GM10248 (cell line): ENCODE measurements around the gene ZNF688.
"Not testable (repeated sequence)": the region's sequence is repeated elsewhere in the genome, so short reads cannot be mapped to it uniquely, and the experiment has no call there.

Source experiments
- CTCF ChIA-PET: fragments of 300-600 bp; sonication (Branson Sonifier 250); formaldehyde crosslinking; extraction: SDS; loops from one replicate; lab custom pipeline; 2021; ENCODE audit warnings: antibody characterized with exemption; lab: Yijun Ruan, JAX
- POLR2A ChIA-PET: fragments of 350-650 bp; sonication (Branson Sonifier 250); formaldehyde crosslinking; extraction: SDS; loops from one replicate; lab custom pipeline; 2020; ENCODE audit warnings: antibody characterized with exemption; lab: Yijun Ruan, JAX
- DNase-seq: peaks from one replicate; pipeline ENCODE4 v3.0.0; 2012; ENCODE audit errors: extremely low spot score
- TF ChIP-seq, protein P1 (sequence below): IDR thresholded peaks from 2 replicates; pipeline ENCODE4 v1.5.1; 2012; ENCODE audit warnings: mild to moderate bottlenecking, low read depth; ENCODE audit errors: extremely low read depth, missing control alignments, control extremely low read depth

The ZNF688 gene

GRCh38 chr16:30603945-30604315 lies 32.4 kb upstream of the ZNF688 start:
- CTCF ChIA-PET, result interaction anchor here (0.9 to 8.6 kb wide), 5 partner anchors 12 to 174 kb away, joined by 3 to 45 read pairs (median 37); partner anchors contain the start of gene DCTPP1
- DNase-seq, result no peak
- TF ChIP-seq, protein P1, sequence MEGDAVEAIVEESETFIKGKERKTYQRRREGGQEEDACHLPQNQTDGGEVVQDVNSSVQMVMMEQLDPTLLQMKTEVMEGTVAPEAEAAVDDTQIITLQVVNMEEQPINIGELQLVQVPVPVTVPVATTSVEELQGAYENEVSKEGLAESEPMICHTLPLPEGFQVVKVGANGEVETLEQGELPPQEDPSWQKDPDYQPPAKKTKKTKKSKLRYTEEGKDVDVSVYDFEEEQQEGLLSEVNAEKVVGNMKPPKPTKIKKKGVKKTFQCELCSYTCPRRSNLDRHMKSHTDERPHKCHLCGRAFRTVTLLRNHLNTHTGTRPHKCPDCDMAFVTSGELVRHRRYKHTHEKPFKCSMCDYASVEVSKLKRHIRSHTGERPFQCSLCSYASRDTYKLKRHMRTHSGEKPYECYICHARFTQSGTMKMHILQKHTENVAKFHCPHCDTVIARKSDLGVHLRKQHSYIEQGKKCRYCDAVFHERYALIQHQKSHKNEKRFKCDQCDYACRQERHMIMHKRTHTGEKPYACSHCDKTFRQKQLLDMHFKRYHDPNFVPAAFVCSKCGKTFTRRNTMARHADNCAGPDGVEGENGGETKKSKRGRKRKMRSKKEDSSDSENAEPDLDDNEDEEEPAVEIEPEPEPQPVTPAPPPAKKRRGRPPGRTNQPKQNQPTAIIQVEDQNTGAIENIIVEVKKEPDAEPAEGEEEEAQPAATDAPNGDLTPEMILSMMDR, result no peak
- POLR2A ChIA-PET, result no interaction called here

- no peak for DNase-seq
- ChIA-PET POLR2A (interaction anchor here (0.5 to 0.7 kb wide), 3 partner anchors 31 to 639 kb away, joined by 3 to 6 read pairs (median 3); partner anchors contain the start of gene ZNF688), CTCF (interaction anchor here (1.0 to 8.6 kb wide), 7 partner anchors 13 to 193 kb away, joined by 4 to 45 read pairs (median 8); partner anchors contain the start of genes DCTPP1 and ZNF785)
- TF ChIP-seq, protein P1, result no peak
Observed at GRCh38 chr16:30602616-30603277, 31.2 kb upstream of the ZNF688 start.

GRCh38 chr16:30601966-30602365 lies 30.5 kb upstream of the ZNF688 start:
- TF ChIP-seq, protein P1, result no peak
- no peak for DNase-seq
- ChIA-PET POLR2A (no interaction called here), CTCF (interaction anchor here (1.0 to 8.6 kb wide), 5 partner anchors 14 to 192 kb away, joined by 5 to 45 read pairs (median 37); partner anchors contain the start of genes DCTPP1 and ZNF785)

GRCh38 chr16:30600929-30601328 lies 29.4 kb upstream of the ZNF688 start:
- ChIA-PET POLR2A (no interaction called here), CTCF (interaction anchor here (1.4 to 8.6 kb wide), 7 partner anchors 8 to 192 kb away, joined by 6 to 57 read pairs (median 37); partner anchors contain the start of genes DCTPP1 and ZNF785)
- TF ChIP-seq, protein P1, result no peak
- DNase-seq, result no peak

- CTCF ChIA-PET, result interaction anchor here (1.0 to 6.7 kb wide), 9 partner anchors 9 to 191 kb away, joined by 4 to 57 read pairs (median 10); partner anchors contain the start of genes DCTPP1 and ZNF785
- TF ChIP-seq, protein P1, result no peak
- POLR2A ChIA-PET, result no interaction called here
- no peak for DNase-seq
Observed at GRCh38 chr16:30600215-30600614, 28.7 kb upstream of the ZNF688 start.

GRCh38 chr16:30592871-30593270 lies 21.4 kb upstream of the ZNF688 start:
- CTCF ChIA-PET, result interaction anchor here (0.8 to 1.7 kb wide), 4 partner anchors 21 to 101 kb away, joined by 3 to 5 read pairs (median 4); no protein-coding TSS in a partner anchor
- DNase-seq, result no peak
- TF ChIP-seq, protein P1, result no peak
- POLR2A ChIA-PET, result no interaction called here

- CTCF ChIA-PET, result interaction anchor here (1.2 to 1.6 kb wide), 5 partner anchors 21 to 161 kb away, joined by 3 to 5 read pairs (median 4); partner anchors contain the start of gene DCTPP1
- POLR2A ChIA-PET, DNase-seq: not testable (repeated sequence)
Observed at GRCh38 chr16:30590869-30591268, 19.4 kb upstream of the ZNF688 start.

DNA sequence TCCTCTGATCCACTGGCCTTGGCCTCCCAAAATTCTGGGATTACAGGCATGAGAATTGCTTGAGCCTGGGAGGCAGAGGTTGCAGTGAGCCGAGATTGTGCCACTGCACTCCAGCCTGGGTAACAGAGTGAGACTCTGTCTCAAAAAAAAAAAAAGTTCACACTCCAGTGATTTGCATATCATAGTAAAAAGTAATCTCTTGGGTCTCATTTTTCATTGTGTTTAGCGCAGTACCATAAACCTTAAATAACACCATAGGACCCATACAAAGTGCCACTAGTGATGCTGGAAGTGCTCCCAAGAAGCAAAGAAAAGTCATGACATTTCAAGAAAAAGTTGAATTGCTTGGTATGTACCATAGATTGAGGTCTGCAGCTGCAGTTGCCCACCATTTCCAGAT lies 18.1 kb upstream of the ZNF688 start:
- CTCF ChIA-PET, result interaction anchor here (6.0 kb wide), 1 partner anchor 9 kb away, joined by 57 read pairs; no protein-coding TSS in a partner anchor
- DNase-seq, POLR2A ChIA-PET: not testable (repeated sequence)
